ENCODE measurements around the gene FHL2.

FHL2 gene

GRCh38 chr2:105376789-105377240, 22.0 kb downstream of the FHL2 start:
- no peak for DNase-seq

- DNase-seq, result no peak
These were observed 22.8 kb downstream of the FHL2 start for GRCh38 chr2:105376010-105376409.

- no peak for DNase-seq
These were observed 23.8 kb downstream of the FHL2 start for GRCh38 chr2:105375001-105375561.

DNA sequence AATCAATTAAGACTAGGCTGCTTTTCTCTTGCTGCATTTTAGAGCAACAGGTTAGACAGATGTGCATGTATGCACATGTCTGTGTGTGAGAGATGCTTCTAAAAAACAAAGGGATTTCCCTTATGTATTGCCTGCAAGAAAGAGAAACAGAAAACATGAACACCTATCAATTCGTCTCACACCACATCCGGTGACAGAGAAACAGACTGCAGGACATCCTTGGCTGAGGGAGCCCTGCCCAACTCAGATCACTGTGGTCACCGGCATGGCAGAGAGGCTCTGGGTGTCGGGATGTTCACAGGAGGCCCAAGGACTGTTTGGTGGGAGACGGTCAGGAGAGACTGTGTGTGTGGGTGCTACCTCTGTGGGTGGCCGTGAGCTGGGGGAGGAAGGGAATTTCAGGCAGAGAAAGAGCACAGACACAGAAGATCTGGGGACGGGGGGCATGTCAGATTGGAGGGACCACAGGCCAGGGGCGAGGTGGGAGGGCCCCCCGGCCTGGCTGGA, 24.9 kb downstream of the FHL2 start:
- no peak for DNase-seq

DNA sequence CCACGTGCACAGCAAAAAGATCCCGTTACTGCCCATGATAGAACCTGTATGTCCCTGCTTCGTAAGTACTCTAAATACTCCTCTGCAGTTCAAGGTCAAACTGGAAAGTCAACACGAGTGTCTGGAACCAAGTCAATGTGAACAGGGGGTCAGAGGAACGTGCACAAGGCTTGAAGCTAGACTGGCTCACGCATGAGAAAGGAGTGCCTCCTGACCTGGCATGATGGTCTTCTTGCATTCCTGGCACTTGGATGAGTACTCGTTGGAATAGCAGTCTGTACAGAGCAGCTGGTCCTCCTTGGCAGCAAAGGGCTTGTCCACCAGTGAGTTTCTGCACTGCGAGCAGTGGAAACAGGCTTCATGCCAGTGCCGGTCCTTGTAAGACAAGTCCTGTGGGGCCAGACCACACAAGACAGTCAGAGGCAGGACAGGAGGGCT, 25.5 kb downstream of the FHL2 start:
- DNase-seq, result no peak

DNA sequence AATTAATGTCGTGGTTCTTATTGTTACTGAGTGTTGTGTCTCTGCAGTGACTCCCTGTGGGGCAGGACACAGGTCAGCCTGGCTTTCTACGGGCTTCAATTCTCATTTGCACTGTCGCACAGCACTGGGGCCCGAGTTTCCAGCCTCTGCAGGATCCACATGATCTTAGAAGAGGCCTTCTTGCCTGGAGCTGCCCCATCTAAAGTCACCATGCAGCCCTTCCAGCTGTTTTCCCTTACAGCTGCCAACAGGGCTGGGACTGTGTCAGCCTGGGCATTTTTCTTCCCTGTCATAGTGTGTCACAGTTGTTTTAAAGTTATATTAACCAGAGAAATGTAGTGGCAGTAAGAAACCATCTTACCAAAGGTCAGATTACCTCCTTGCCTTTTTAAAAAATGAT, 27.0 kb downstream of the FHL2 start:
- DNase-seq, result no peak

DNA sequence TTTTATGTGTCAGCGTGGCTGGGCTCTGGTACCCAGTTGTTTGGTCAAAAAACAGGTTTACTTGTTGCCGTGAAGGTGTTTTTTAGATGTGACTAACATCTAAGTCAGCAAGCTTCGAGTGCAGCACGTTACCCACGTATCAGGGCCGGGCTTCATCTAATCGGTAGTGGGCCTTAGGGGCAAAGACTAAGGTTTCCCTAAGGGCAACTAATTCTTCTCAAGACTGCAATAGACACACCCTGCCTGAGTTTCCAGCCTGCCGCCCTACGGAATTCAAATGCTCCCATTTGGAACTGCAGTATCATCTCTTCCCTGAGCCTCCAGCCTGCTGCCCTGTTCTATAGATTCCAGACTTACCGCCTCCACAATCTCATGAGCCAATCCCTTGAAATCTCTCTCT, 27.7 kb downstream of the FHL2 start:
- no peak for DNase-seq

GRCh38 chr2:105369777-105370690, 28.8 kb downstream of the FHL2 start:
- peak; percentile 75 for DNase-seq

GRCh38 chr2:105368759-105369408, 30.0 kb downstream of the FHL2 start:
- DNase-seq, result no peak

DNA sequence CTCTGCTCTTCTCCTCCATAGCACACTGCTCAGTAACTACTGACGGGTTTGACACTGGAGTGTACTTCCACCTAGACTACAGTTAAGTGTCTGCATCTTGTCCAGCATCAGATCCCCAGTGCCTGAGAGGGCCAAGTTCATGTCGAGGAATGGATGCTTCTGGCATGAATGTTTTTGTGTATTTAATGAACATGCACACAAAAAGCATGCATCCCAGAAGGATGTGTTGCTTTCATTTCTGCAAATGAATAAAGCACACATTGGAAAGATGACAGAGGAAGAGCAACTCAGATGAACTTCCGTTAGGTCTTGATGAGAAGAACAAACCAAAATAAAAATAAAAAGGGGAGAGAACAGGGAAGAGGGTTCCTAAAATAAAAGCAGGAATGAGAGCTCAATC, 33.6 kb downstream of the FHL2 start:
- no peak for DNase-seq

DNA sequence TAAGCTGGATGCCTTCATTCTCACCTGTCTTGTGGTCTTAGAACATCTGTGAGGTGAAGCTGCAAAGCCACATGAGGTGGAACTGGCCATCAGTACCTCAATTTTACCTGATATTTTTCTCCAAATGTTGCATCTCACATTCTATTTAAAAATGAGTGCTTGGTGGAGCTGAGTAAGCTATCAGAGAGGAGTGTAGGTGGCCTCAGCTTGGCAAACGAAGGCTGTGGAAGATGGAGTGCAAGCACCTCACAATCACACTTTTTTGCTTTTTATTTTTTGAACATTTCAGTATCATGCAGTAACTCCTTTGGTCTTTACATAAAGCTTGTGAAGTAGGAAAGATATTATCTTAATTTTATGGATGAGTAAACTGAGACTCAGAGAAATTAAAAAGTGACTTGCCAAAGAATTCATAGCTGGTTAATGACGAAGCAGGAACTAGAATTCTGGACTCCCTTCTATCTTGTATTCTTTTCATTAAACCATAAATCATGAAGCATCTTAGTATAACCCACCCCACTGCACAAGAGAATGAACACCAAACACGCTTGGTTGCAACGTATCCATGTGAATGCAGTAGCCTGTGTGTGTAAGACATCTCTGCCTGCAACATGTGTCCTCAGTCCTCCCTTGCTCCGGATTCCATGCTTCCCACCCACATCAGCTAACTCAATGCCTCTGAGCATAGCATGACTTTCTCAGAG, 34.3 kb downstream of the FHL2 start:
- no peak for DNase-seq

GRCh38 chr2:105362862-105363591, 35.8 kb downstream of the FHL2 start:
- DNase-seq, result no peak

GRCh38 chr2:105361102-105361889, 37.6 kb downstream of the FHL2 start:
- no peak for DNase-seq

GRCh38 chr2:105358593-105358992, 40.3 kb downstream of the FHL2 start:
- no peak for DNase-seq

DNA sequence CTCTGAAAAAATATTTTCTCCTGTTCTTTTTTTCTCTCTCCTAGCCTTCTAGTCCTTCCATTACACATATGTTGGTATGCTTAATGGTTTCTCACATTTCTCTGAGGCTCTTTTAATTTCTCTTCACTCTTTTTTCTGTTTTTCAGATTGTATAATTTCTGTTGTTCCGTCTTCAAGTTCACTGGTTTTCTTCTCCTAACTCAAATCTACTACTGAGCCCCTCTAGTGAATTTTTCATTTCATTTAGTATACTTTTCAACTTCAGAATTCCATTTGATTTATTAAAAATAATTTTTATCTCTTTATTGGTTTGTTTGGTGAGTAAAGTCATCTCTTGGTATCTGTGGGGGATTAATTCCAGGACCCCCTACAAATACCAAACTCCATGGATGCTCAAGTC, 41.7 kb downstream of the FHL2 start:
- DNase-seq, result no peak

DNA sequence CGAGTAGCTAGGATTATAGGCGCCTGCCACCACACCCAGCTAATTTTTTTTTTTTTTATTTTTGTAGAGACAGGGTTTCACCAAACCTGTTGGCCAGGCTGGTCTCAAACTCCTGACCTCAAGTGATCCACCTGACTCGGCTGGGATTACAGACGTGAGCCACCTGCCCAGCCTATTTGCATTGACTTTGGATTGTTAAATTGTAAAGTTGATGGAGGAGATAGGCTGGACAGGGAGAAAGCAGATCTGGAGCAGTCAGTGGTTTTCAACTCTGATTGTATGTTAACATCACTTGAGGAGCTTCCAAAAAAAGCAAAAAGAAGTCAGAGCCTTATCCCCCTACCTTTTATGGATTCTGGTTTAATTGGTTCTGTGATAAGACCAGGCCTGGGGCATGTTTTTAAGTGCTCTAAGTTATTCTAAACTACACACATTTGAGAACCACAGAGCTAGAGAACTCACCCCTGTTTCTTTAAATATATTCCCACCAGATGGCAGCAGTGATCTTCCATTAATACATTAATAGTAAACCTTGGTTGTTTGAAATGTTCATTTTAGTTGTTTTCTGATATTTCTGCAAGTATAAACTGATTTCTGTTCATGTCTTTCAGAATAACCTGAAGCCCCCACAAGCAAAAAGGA, 54.0 kb downstream of the FHL2 start:
- no peak for DNase-seq

DNA sequence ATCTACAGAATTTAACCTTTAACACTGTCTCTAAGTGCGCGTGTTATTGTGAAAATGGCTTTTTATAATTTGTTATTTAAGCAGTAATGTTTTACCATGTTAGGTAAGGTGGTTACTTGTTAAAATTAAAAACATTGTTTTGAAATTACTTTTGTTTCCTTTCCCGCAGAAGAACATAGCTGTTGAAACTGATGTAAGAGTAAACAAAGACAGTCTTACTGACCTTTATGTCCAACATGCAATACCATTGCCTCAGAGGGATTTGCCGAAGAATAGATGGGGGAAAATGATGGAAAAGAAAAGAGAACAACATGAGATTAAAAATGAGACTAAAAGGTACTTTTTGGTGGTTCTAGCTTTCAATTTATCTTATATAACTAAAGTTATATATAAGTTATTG, 59.4 kb downstream of the FHL2 start:
- DNase-seq, result no peak

GRCh38 chr2:105338020-105338385, 60.8 kb downstream of the FHL2 start:
- no peak for DNase-seq

GRCh38 chr2:105337122-105338019, 61.5 kb downstream of the FHL2 start, which contains the start of gene C2orf49:
Gene C2orf49, plus strand, starts transcription at chr2:105337540. Its CDS starts 48 bp downstream, at chr2:105337588.
- DNase-seq, result peak; percentile 85

GRCh38 chr2:105336786-105337121, 62.1 kb downstream of the FHL2 start:
- no peak for DNase-seq

All from activated CD4-positive, alpha-beta T cell treated with anti-CD3 and anti-CD28 coated beads for 1 hour (primary cell).